Osteoblast (primary cell): ENCODE data around the gene CARD19. TPM values are rescaled to one million over a fixed set of nuclear protein-coding genes. Genes with fewer than 3 reads are reported as not detected.

ENCODE experiments used
- DNase-seq: peaks from one replicate; pipeline ENCODE4 v3.0.0; 2011; ENCODE audit warnings: low spot score, mixed read lengths; ENCODE audit not compliant: insufficient read length; ENCODE audit errors: missing footprints
- H2AFZ ChIP-seq: 2 replicates; pipeline ENCODE4 v1.6.0; 2011; ENCODE audit warnings: mild to moderate bottlenecking, low read length
- H3K27ac ChIP-seq: 2 replicates; pipeline ENCODE4 v1.5.1; 2011; ENCODE audit warnings: mild to moderate bottlenecking, low read depth, low read length, moderate library complexity
- H3K27me3 ChIP-seq: 2 replicates; pipeline ENCODE4 v1.6.0; 2012; ENCODE audit warnings: mild to moderate bottlenecking, control low read depth, inconsistent platforms, low read length, moderate library complexity; ENCODE audit not compliant: insufficient read depth
- H3K36me3 ChIP-seq: 2 replicates; pipeline ENCODE4 v1.5.1; 2011; ENCODE audit warnings: mild to moderate bottlenecking, low read length, control low read depth, moderate library complexity; ENCODE audit not compliant: insufficient read depth
- H3K4me1 ChIP-seq: 2 replicates; pipeline ENCODE4 v1.5.1; 2011; ENCODE audit warnings: mild to moderate bottlenecking, low read length, control low read depth, moderate library complexity; ENCODE audit not compliant: insufficient read depth
- H3K4me2 ChIP-seq: 2 replicates; pipeline ENCODE4 v1.6.0; 2011; ENCODE audit warnings: mild to moderate bottlenecking, low read length; ENCODE audit not compliant: insufficient read depth
- H3K4me3 ChIP-seq: fragments of 200-600 bp; sonication (generic); 3 replicates; pipeline ENCODE4 v1.5.1; 2012; ENCODE audit warnings: mild to moderate bottlenecking, low read length, inconsistent platforms; ENCODE audit not compliant: insufficient read depth
- H3K79me2 ChIP-seq: 2 replicates; pipeline ENCODE4 v1.6.0; 2012; ENCODE audit warnings: mild to moderate bottlenecking, low read length, control low read depth, inconsistent platforms; ENCODE audit not compliant: insufficient read depth
- H3K9me3 ChIP-seq: 2 replicates; pipeline ENCODE4 v1.5.1; 2011; ENCODE audit warnings: low read depth, low read length, control low read depth
- H4K20me1 ChIP-seq: 2 replicates; pipeline ENCODE4 v1.6.0; 2012; ENCODE audit warnings: mild to moderate bottlenecking, low read length, control low read depth; ENCODE audit not compliant: insufficient read depth
- CTCF ChIP-seq: IDR thresholded peaks from 2 replicates; pipeline ENCODE4 v1.5.1; 2011; ENCODE audit warnings: mild to moderate bottlenecking, low read depth, low read length, moderate library complexity; ENCODE audit errors: extremely low read depth
- total RNA-seq: library from RNA; depleted of rRNA; stranded (reverse); fragments of >200 nt; gene quantifications from 2 replicates; pipeline ENCODE4 v1.2.3, GENCODE V29; 2012

CARD19 gene
- 38.4 and 38.6 TPM in 2 replicates for total RNA-seq

- peak within 1 kb of the TSS; percentile 73 for H2AFZ ChIP-seq
- peak within 1 kb of the TSS; percentile 89 for H3K4me3 ChIP-seq
- peaks cover 1% of the 10 kb centered on the region for H3K9me3 ChIP-seq
- H3K36me3 ChIP-seq = no peaks in the 10 kb centered on the region
- H4K20me1 ChIP-seq = peaks cover 14% of the 10 kb centered on the region
- DNase-seq = peak; percentile 90
- H3K79me2 ChIP-seq = peaks cover 45% of the 10 kb centered on the region
- TF ChIP-seq CTCF = no peak
- peak within 1 kb of the TSS; percentile 83 for H3K4me2 ChIP-seq
- H3K27me3 ChIP-seq = no peaks in the 10 kb centered on the region
- peak within 1 kb of the TSS; percentile 71 for H3K27ac ChIP-seq
- H3K4me1 ChIP-seq = peaks cover 35% of the 10 kb centered on the region
Measured at GRCh38 chr9:93096131-93096802, at the start of gene CARD19. Gene CARD19, plus strand, starts transcription at chr9:93096217. Its CDS starts 129 bp downstream, at chr9:93096346.

GRCh38 chr9:93048566-93049448 is 47.2 kb upstream of the CARD19 start:
- no peaks in the 10 kb centered on the region for H3K9me3 ChIP-seq
- no peaks in the 10 kb centered on the region for H3K36me3 ChIP-seq
- no peak overlapping the region for H3K4me2 ChIP-seq
- H3K4me1 ChIP-seq = peaks cover 2% of the 10 kb centered on the region
- no peaks in the 10 kb centered on the region for H3K27me3 ChIP-seq
- TF ChIP-seq CTCF = no peak
- H4K20me1 ChIP-seq = no peaks in the 10 kb centered on the region
- no peak for DNase-seq
- H3K79me2 ChIP-seq = no peaks in the 10 kb centered on the region
- H2AFZ ChIP-seq = no peak overlapping the region
- H3K4me3 ChIP-seq = no peak overlapping the region
- H3K27ac ChIP-seq = no peak overlapping the region

- no peak for TF ChIP-seq CTCF
- H2AFZ ChIP-seq = no peak overlapping the region
Measured at GRCh38 chr9:93049491-93049890, 46.5 kb upstream of the CARD19 start.

GRCh38 chr9:93050231-93050630 is 45.8 kb upstream of the CARD19 start:
- no peaks in the 10 kb centered on the region for H3K9me3 ChIP-seq
- no peak for TF ChIP-seq CTCF
- no peak overlapping the region for H3K4me2 ChIP-seq
- H3K4me3 ChIP-seq = no peak overlapping the region
- peak; percentile 44 for DNase-seq
- H4K20me1 ChIP-seq = no peaks in the 10 kb centered on the region
- no peaks in the 10 kb centered on the region for H3K36me3 ChIP-seq
- H3K27ac ChIP-seq = no peak overlapping the region
- H2AFZ ChIP-seq = no peak overlapping the region
- H3K79me2 ChIP-seq = no peaks in the 10 kb centered on the region
- no peaks in the 10 kb centered on the region for H3K27me3 ChIP-seq
- H3K4me1 ChIP-seq = peaks cover 2% of the 10 kb centered on the region

More at GRCh38 chr9:93049491-93049890, 46.5 kb upstream of the CARD19 start:
- Histone ChIP-seq H3K9me3 (no peaks in the 10 kb centered on the region), H3K4me1 (peaks cover 2% of the 10 kb centered on the region), H3K27me3 (no peaks in the 10 kb centered on the region), H3K36me3 (no peaks in the 10 kb centered on the region), H4K20me1 (no peaks in the 10 kb centered on the region), H3K27ac (no peak overlapping the region), H3K4me2 (no peak overlapping the region), H3K79me2 (no peaks in the 10 kb centered on the region), H3K4me3 (no peak overlapping the region)
- no peak for DNase-seq
